PC-3 (cell line): ENCODE data around the gene SLC6A4. TPM values are rescaled to one million over a fixed set of nuclear protein-coding genes. Genes with fewer than 3 reads are reported as not detected.

Experiments
- ATAC-seq: fragments of 200-7000 bp; cut with Tn5 transposase; 2 replicates; pipeline ENCODE4 v1.9.1; 2020; ENCODE audit warnings: mild to moderate bottlenecking, moderate library complexity
- BruUV-seq: library from RNA; stranded (reverse); fragments of 400-500 nt; replicated peaks from 2 replicates; lab custom pipeline; 2021; lab: Mats Ljungman, UMichigan
- CTCF ChIA-PET: fragments of 300-600 bp; sonication (Branson Sonifier 250); formaldehyde crosslinking; loops from one replicate; lab custom pipeline; 2022; ENCODE audit warnings: antibody characterized with exemption; lab: Charles Lee
- POLR2A ChIA-PET: fragments of 300-600 bp; sonication (Branson Sonifier 250); formaldehyde crosslinking; loops from one replicate; lab custom pipeline; 2022; ENCODE audit warnings: antibody characterized with exemption; ENCODE audit not compliant: unreplicated experiment; lab: Charles Lee
- DNase-seq: peaks from one replicate; pipeline ENCODE4 v3.0.0-alpha.2; 2015
- H2AFZ ChIP-seq: fragments of 300-600 bp; sonication (generic); 2 replicates; pipeline ENCODE4 v1.6.0; 2016; ENCODE audit warnings: antibody characterized with exemption, low read length
- H3F3A ChIP-seq: fragments of 300-600 bp; sonication (generic); one replicate; pipeline ENCODE4 v1.6.0; 2017; ENCODE audit warnings: antibody characterized with exemption, low read length, control low read depth, mild to moderate bottlenecking; ENCODE audit not compliant: unreplicated experiment
- H3K27ac ChIP-seq: fragments of 300-600 bp; sonication (generic); 2 replicates; pipeline ENCODE4 v1.5.1; 2016; ENCODE audit warnings: mild to moderate bottlenecking, low read length
- H3K27me3 ChIP-seq: fragments of 300-600 bp; sonication (generic); 2 replicates; pipeline ENCODE4 v1.6.1; 2016; ENCODE audit warnings: low read length, mixed read lengths
- H3K36me3 ChIP-seq: fragments of 300-600 bp; sonication (generic); 2 replicates; pipeline ENCODE4 v1.6.1; 2016; ENCODE audit warnings: low read depth, mixed run types, low read length, mixed read lengths
- H3K4me1 ChIP-seq: fragments of 300-600 bp; sonication (generic); 2 replicates; pipeline ENCODE4 v1.5.1; 2016; ENCODE audit warnings: low read length; ENCODE audit not compliant: insufficient read depth
- H3K4me2 ChIP-seq: fragments of 300-600 bp; sonication (generic); 2 replicates; pipeline ENCODE4 v1.6.0; 2016; ENCODE audit warnings: low read length
- H3K4me3 ChIP-seq: fragments of 300-600 bp; sonication (generic); 2 replicates; pipeline ENCODE4 v1.5.1; 2016; ENCODE audit warnings: mild to moderate bottlenecking, low read length, mixed read lengths
- H3K79me2 ChIP-seq: fragments of 300-600 bp; sonication (generic); 2 replicates; pipeline ENCODE4 v1.6.1; 2017; ENCODE audit warnings: low read length, mixed read lengths
- H3K9ac ChIP-seq: fragments of 300-600 bp; sonication (generic); 2 replicates; pipeline ENCODE4 v1.6.0; 2016; ENCODE audit warnings: mild to moderate bottlenecking, low read length
- H3K9me2 ChIP-seq: fragments of 300-600 bp; sonication (generic); replicated peaks from 2 replicates; pipeline ENCODE4 v1.6.1; 2016; ENCODE audit warnings: mixed run types, low read length, mixed read lengths
- H3K9me3 ChIP-seq: fragments of 300-600 bp; sonication (generic); 2 replicates; pipeline ENCODE4 v1.6.1; 2016; ENCODE audit warnings: low read length, mixed read lengths
- H4K20me1 ChIP-seq: fragments of 300-600 bp; sonication (generic); 2 replicates; pipeline ENCODE4 v1.6.1; 2016; ENCODE audit warnings: low read length, mixed read lengths
- CTCF ChIP-seq: fragments of 300-600 bp; sonication (generic); conservative IDR thresholded peaks from 2 replicates; pipeline ENCODE4 v1.5.1; 2017; ENCODE audit warnings: antibody characterized with exemption, low read depth, mild to moderate bottlenecking, low read length
- EZH2 ChIP-seq: fragments of 300-600 bp; sonication (generic); IDR thresholded peaks from one replicate; pipeline ENCODE4 v1.6.1; 2017; ENCODE audit warnings: antibody characterized with exemption, mild to moderate bottlenecking, low read length; ENCODE audit not compliant: unreplicated experiment
- EZH2phosphoT487 ChIP-seq: fragments of 300-600 bp; sonication (generic); IDR thresholded peaks from 2 replicates; pipeline ENCODE4 v1.6.1; 2018; ENCODE audit warnings: mild to moderate bottlenecking, antibody characterized with exemption, low read length, borderline replicate concordance
- intact Hi-C: fragments of 100-400 bp; cut with micrococcal nuclease; formaldehyde crosslinking; loops from 2 replicates; pipeline ENCODE4 v1.9.0; 2023
- total RNA-seq: library from RNA; depleted of rRNA; stranded (reverse); fragments of >200 nt; gene quantifications from 2 replicates; pipeline ENCODE4 v1.2.3, GENCODE V29; 2014

SLC6A4 gene
- total RNA-seq, 1 experiment from 2014 or later = not detected

DNA sequence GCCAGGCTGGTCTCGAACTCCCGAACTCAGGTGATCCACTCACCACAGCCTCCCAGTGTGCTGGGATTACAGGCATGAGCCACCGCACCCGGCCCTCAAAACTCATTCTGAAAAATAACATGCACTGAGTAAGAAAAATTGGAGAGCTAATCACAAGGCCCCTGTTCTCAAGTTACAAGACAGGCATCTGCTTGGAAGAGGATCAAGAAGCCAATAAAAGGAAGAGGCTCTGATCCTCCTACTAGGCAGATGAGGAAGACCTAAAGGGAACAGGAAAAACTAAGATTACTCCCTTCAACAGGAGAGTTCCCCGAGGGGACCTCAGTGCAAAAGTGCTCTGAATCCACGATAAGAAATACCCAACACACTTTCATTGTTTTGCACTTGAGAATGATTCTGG, 37.9 kb upstream of the SLC6A4 start:
- CTCF ChIA-PET = no interaction called here
- POLR2A ChIA-PET = no interaction called here

GRCh38 chr17:30271102-30271501, 35.6 kb upstream of the SLC6A4 start:
- ChIA-PET CTCF (no interaction called here), POLR2A (no interaction called here)
- no peaks in the 10 kb centered on the region for H3K27me3 ChIP-seq
- TF ChIP-seq EZH2phosphoT487 (no peak), EZH2 (no peak), CTCF (no peak)
- no peak overlapping the region for H3K4me2 ChIP-seq
- peaks cover 22% of the 10 kb centered on the region for H3K36me3 ChIP-seq
- H4K20me1 ChIP-seq = no peaks in the 10 kb centered on the region
- no peak overlapping the region for H3K4me3 ChIP-seq
- H3K79me2 ChIP-seq = no peaks in the 10 kb centered on the region
- no TSS peak for BruUV-seq
- no peak overlapping the region for H3K27ac ChIP-seq
- no peaks in the 10 kb centered on the region for H3K9me2 ChIP-seq
- no peak overlapping the region for H3K9ac ChIP-seq
- no peaks in the 10 kb centered on the region for H3K9me3 ChIP-seq
- no peak for ATAC-seq
- H3K4me1 ChIP-seq = no peaks in the 10 kb centered on the region
- no peaks in the 10 kb centered on the region for H3F3A ChIP-seq
- no peak for DNase-seq
- H2AFZ ChIP-seq = no peak overlapping the region
- intact Hi-C loops = no loop called here

More for the DNA sequence above, 37.9 kb upstream of the SLC6A4 start:
- Histone ChIP-seq H3K79me2 (no peaks in the 10 kb centered on the region), H3K27me3 (no peaks in the 10 kb centered on the region), H3K27ac (no peak overlapping the region), H3K4me3 (no peak overlapping the region), H3K4me1 (no peaks in the 10 kb centered on the region), H2AFZ (no peak overlapping the region), H3K36me3 (peaks cover 19% of the 10 kb centered on the region), H3F3A (no peaks in the 10 kb centered on the region), H4K20me1 (no peaks in the 10 kb centered on the region), H3K9me2 (no peaks in the 10 kb centered on the region), H3K9me3 (no peaks in the 10 kb centered on the region), H3K4me2 (no peak overlapping the region), H3K9ac (no peak overlapping the region)
- DNase-seq (no peak), ATAC-seq (peak; percentile 20; the same call in 1 of the 2 replicates)
- no TSS peak for BruUV-seq
- intact Hi-C loops = no loop called here
- no peak for TF ChIP-seq EZH2
- TF ChIP-seq EZH2phosphoT487 = no peak
- no peak for TF ChIP-seq CTCF

DNA sequence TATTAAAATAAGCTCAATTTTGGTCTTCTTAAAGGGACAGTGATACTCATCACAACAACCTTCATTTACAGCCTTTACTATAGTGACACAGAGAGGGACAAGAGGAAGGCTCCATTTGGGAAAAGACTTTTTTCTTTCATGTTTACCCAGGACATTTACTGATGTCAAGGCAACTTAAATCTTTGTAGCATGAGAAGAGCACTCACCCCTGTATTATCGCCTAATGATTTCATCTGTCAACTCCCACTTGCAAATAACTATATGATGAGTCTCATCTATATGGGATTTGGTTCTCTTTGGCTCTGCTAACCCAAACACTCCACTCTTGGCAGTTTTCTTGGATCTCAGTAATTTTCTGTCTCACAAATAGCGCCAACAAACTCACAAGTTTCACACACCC, 32.1 kb upstream of the SLC6A4 start:
- Histone ChIP-seq H3K27ac (no peak overlapping the region), H3F3A (no peaks in the 10 kb centered on the region), H3K4me2 (no peak overlapping the region), H3K4me1 (no peaks in the 10 kb centered on the region), H3K9me2 (no peaks in the 10 kb centered on the region), H3K27me3 (no peaks in the 10 kb centered on the region), H3K9me3 (no peaks in the 10 kb centered on the region), H3K36me3 (peaks cover 20% of the 10 kb centered on the region), H3K79me2 (no peaks in the 10 kb centered on the region), H2AFZ (no peak overlapping the region), H3K9ac (no peak overlapping the region), H4K20me1 (no peaks in the 10 kb centered on the region), H3K4me3 (no peak overlapping the region)
- no peak for TF ChIP-seq EZH2phosphoT487
- TF ChIP-seq EZH2 = no peak
- no peak for TF ChIP-seq CTCF
- BruUV-seq = no TSS peak
- DNase-seq (no peak), ATAC-seq (no peak)
- intact Hi-C loops = no loop called here
- ChIA-PET CTCF (no interaction called here), POLR2A (no interaction called here)
